Measurements from ENCODE around the gene KRT10. TPM values are rescaled to one million over a fixed set of nuclear protein-coding genes. Genes with fewer than 3 reads are reported as not detected.
"Not testable (repeated sequence)": the region's sequence is repeated elsewhere in the genome, so short reads cannot be mapped to it uniquely, and the experiment has no call there.

The KRT10 gene
- 20.4 and 22.5 TPM in 2 replicates for total RNA-seq (2014; rRNA removed; shearing (Covaris generic))

- Histone ChIP-seq H3K36me3 (peaks cover 7% of the 10 kb centered on the region), H3K4me1 (no peaks in the 10 kb centered on the region), H3K4me3 (no peak within 1 kb of the TSS), H3K27ac (no peak within 1 kb of the TSS), H3K27me3 (no peaks in the 10 kb centered on the region), H3K9me3 (replicated peaks) (no peaks in the 10 kb centered on the region)
- no peak for DNase-seq
Measured at GRCh38 chr17:40822132-40822812, at the start of gene KRT10. Gene KRT10, minus strand, starts transcription at chr17:40822614. Its CDS starts 29 bp downstream, at chr17:40822585.

GRCh38 chr17:40871316-40871715 lies 48.9 kb upstream of the KRT10 start:
- Histone ChIP-seq H3K4me3 (no peak overlapping the region), H3K27me3 (no peaks in the 10 kb centered on the region), H3K36me3 (no peaks in the 10 kb centered on the region), H3K9me3 (replicated peaks) (no peaks in the 10 kb centered on the region), H3K4me1 (no peaks in the 10 kb centered on the region), H3K27ac (no peak overlapping the region)
- no peak for DNase-seq

GRCh38 chr17:40870136-40870535 lies 47.7 kb upstream of the KRT10 start:
- DNase-seq: no peak
- H3K4me1 ChIP-seq: no peaks in the 10 kb centered on the region
- H3K9me3 ChIP-seq (replicated peaks): no peaks in the 10 kb centered on the region
- no peak overlapping the region for H3K4me3 ChIP-seq
- no peak overlapping the region for H3K27ac ChIP-seq
- no peaks in the 10 kb centered on the region for H3K36me3 ChIP-seq
- no peaks in the 10 kb centered on the region for H3K27me3 ChIP-seq

GRCh38 chr17:40866838-40867237 lies 44.4 kb upstream of the KRT10 start, which contains the start of gene KRT12:
Gene KRT12, minus strand, starts transcription at chr17:40867223. Its CDS starts 37 bp downstream, at chr17:40867186.
- H3K36me3 ChIP-seq: no peaks in the 10 kb centered on the region
- no peak for DNase-seq
- no peak within 1 kb of the TSS for H3K27ac ChIP-seq
- no peaks in the 10 kb centered on the region for H3K4me1 ChIP-seq
- H3K27me3 ChIP-seq: no peaks in the 10 kb centered on the region
- no peak within 1 kb of the TSS for H3K4me3 ChIP-seq
- H3K9me3 ChIP-seq (replicated peaks): no peaks in the 10 kb centered on the region

GRCh38 chr17:40864661-40865390 lies 42.4 kb upstream of the KRT10 start:
- Histone ChIP-seq H3K27me3 (no peaks in the 10 kb centered on the region), H3K27ac (no peak overlapping the region), H3K4me1 (no peaks in the 10 kb centered on the region), H3K4me3 (no peak overlapping the region), H3K9me3 (replicated peaks) (no peaks in the 10 kb centered on the region), H3K36me3 (no peaks in the 10 kb centered on the region)
- DNase-seq: no peak

- DNase-seq: no peak
- H3K27ac ChIP-seq: no peak overlapping the region
- no peak overlapping the region for H3K4me3 ChIP-seq
- no peaks in the 10 kb centered on the region for H3K9me3 ChIP-seq (replicated peaks)
- H3K36me3 ChIP-seq: no peaks in the 10 kb centered on the region
- no peaks in the 10 kb centered on the region for H3K27me3 ChIP-seq
- no peaks in the 10 kb centered on the region for H3K4me1 ChIP-seq
Measured at GRCh38 chr17:40862985-40863733, 40.7 kb upstream of the KRT10 start.

GRCh38 chr17:40859536-40859935 lies 37.1 kb upstream of the KRT10 start:
- Histone ChIP-seq H3K4me1 (no peaks in the 10 kb centered on the region), H3K27ac (no peak overlapping the region), H3K36me3 (no peaks in the 10 kb centered on the region), H3K27me3 (no peaks in the 10 kb centered on the region), H3K4me3 (no peak overlapping the region), H3K9me3 (replicated peaks) (no peaks in the 10 kb centered on the region)
- no peak for DNase-seq

GRCh38 chr17:40858667-40859066 lies 36.3 kb upstream of the KRT10 start:
- H3K27ac ChIP-seq; H3K9me3 ChIP-seq (replicated peaks); H3K4me3 ChIP-seq; DNase-seq; H3K4me1 ChIP-seq; H3K27me3 ChIP-seq; H3K36me3 ChIP-seq: not testable (repeated sequence)

- H3K4me3 ChIP-seq: no peak overlapping the region
- no peaks in the 10 kb centered on the region for H3K27me3 ChIP-seq
- H3K27ac ChIP-seq: no peak overlapping the region
- no peaks in the 10 kb centered on the region for H3K36me3 ChIP-seq
- peak in 1 of 2 experiments; percentile 7 for DNase-seq
- no peaks in the 10 kb centered on the region for H3K4me1 ChIP-seq
- H3K9me3 ChIP-seq (replicated peaks): no peaks in the 10 kb centered on the region
Measured at GRCh38 chr17:40857535-40857934, 35.1 kb upstream of the KRT10 start.

- no peaks in the 10 kb centered on the region for H3K9me3 ChIP-seq (replicated peaks)
- H3K27ac ChIP-seq: no peak overlapping the region
- H3K4me1 ChIP-seq: no peaks in the 10 kb centered on the region
- no peaks in the 10 kb centered on the region for H3K27me3 ChIP-seq
- no peak for DNase-seq
- H3K4me3 ChIP-seq: no peak overlapping the region
- H3K36me3 ChIP-seq: no peaks in the 10 kb centered on the region
Measured at GRCh38 chr17:40854175-40854814, 31.9 kb upstream of the KRT10 start.

GRCh38 chr17:40852364-40852763 lies 29.9 kb upstream of the KRT10 start:
- no peaks in the 10 kb centered on the region for H3K36me3 ChIP-seq

GRCh38 chr17:40850293-40850972 lies 28.0 kb upstream of the KRT10 start:
- H3K27ac ChIP-seq: no peak overlapping the region
- no peak for DNase-seq

More at GRCh38 chr17:40852364-40852763, 29.9 kb upstream of the KRT10 start:
- no peaks in the 10 kb centered on the region for H3K27me3 ChIP-seq
- no peak for DNase-seq
- H3K4me1 ChIP-seq: no peaks in the 10 kb centered on the region
- no peak overlapping the region for H3K4me3 ChIP-seq
- no peaks in the 10 kb centered on the region for H3K9me3 ChIP-seq (replicated peaks)
- no peak overlapping the region for H3K27ac ChIP-seq

GRCh38 chr17:40849723-40850122 lies 27.3 kb upstream of the KRT10 start:
- no peak overlapping the region for H3K4me3 ChIP-seq
- no peak overlapping the region for H3K27ac ChIP-seq
- H3K36me3 ChIP-seq: no peaks in the 10 kb centered on the region
- no peaks in the 10 kb centered on the region for H3K4me1 ChIP-seq
- H3K9me3 ChIP-seq (replicated peaks): no peaks in the 10 kb centered on the region
- H3K27me3 ChIP-seq: no peaks in the 10 kb centered on the region
- DNase-seq: no peak

More at GRCh38 chr17:40850293-40850972, 28.0 kb upstream of the KRT10 start:
- Histone ChIP-seq H3K27me3 (no peaks in the 10 kb centered on the region), H3K4me1 (no peaks in the 10 kb centered on the region), H3K9me3 (replicated peaks) (no peaks in the 10 kb centered on the region), H3K4me3 (no peak overlapping the region), H3K36me3 (no peaks in the 10 kb centered on the region)

- DNase-seq: no peak
- H3K4me1 ChIP-seq: no peaks in the 10 kb centered on the region
- H3K4me3 ChIP-seq: no peak overlapping the region
- H3K9me3 ChIP-seq (replicated peaks): no peaks in the 10 kb centered on the region
- H3K27me3 ChIP-seq: no peaks in the 10 kb centered on the region
- H3K36me3 ChIP-seq: no peaks in the 10 kb centered on the region
- H3K27ac ChIP-seq: no peak overlapping the region
Measured at GRCh38 chr17:40848583-40849235, 26.3 kb upstream of the KRT10 start.

All from SJCRH30 (cell line).